H1 (cell line): ENCODE results near the gene COL4A1.

Source experiments
- EP300 ChIP-seq, 2 experiments: IDR thresholded peaks; 1 replicate in 1 of 2; 2 replicates in 1 of 2; pipeline ENCODE4 v1.6.1; 2011 to 2012; ENCODE audit warnings: low read depth in 2 of 2, low read length in 2 of 2, mild to moderate bottlenecking in 2 of 2, borderline replicate concordance in 1 of 2, inconsistent platforms in 1 of 2, moderate library complexity in 1 of 2
- EZH2 ChIP-seq: fragments of 200-600 bp; sonication (generic); IDR thresholded peaks from 2 replicates; pipeline ENCODE4 v1.7.1; 2012; ENCODE audit warnings: low read depth, mild to moderate bottlenecking, moderate library complexity, low read length, inconsistent platforms; ENCODE audit not compliant: severe bottlenecking
- NRF1 ChIP-seq: IDR thresholded peaks from 2 replicates; pipeline ENCODE4 v1.6.1; 2011; ENCODE audit warnings: mild to moderate bottlenecking, low read depth, low read length, improper control_type of control experiment
- POLR2AphosphoS5 ChIP-seq: IDR thresholded peaks from 2 replicates; pipeline ENCODE4 v1.6.1; 2011; ENCODE audit warnings: low read depth, low read length
- TCF12 ChIP-seq: IDR thresholded peaks from 2 replicates; pipeline ENCODE4 v1.6.1; 2011; ENCODE audit warnings: low read depth, mild to moderate bottlenecking, low read length
- TF ChIP-seq, protein P1 (sequence below), 3 experiments: IDR thresholded peaks; 1 replicate in 2 of 3; 2 replicates in 1 of 3; pipeline versions ENCODE4 v1.5.1 to v1.6.1; 2011; ENCODE audit warnings: low read length in 3 of 3, mild to moderate bottlenecking in 3 of 3, inconsistent platforms in 2 of 3, low read depth in 1 of 3, moderate library complexity in 1 of 3; ENCODE audit not compliant: insufficient read depth in 1 of 3; ENCODE audit errors: control extremely low read depth in 1 of 3

DNA sequence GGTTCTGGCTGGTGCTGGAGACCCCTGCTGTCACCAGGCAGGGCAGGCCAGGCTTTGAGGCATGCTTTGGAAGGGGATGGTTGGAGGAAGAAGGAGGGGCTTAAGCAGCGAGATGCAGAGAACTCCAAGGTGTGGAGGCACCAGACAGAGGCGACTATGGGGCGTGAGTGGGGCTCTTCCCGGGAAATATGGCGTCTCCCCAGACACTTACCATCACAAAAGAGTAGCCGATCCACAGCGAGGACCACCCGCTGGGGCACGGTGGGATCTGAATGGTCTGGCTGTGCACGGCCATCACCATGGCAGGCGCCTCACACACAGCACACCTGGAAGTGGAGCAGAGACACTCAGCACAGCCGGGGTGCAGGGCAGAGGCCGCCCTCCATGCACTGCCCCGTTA, 151.9 kb downstream of the COL4A1 start:
- no peak for TF ChIP-seq TCF12
- no peak for TF ChIP-seq EP300 (IDR thresholded peaks at IDR 0.05; ENCODE audit: borderline replicate concordance in 1 of 2, low read depth in 2 of 2, low read length in 2 of 2)
- TF ChIP-seq, protein P1, sequence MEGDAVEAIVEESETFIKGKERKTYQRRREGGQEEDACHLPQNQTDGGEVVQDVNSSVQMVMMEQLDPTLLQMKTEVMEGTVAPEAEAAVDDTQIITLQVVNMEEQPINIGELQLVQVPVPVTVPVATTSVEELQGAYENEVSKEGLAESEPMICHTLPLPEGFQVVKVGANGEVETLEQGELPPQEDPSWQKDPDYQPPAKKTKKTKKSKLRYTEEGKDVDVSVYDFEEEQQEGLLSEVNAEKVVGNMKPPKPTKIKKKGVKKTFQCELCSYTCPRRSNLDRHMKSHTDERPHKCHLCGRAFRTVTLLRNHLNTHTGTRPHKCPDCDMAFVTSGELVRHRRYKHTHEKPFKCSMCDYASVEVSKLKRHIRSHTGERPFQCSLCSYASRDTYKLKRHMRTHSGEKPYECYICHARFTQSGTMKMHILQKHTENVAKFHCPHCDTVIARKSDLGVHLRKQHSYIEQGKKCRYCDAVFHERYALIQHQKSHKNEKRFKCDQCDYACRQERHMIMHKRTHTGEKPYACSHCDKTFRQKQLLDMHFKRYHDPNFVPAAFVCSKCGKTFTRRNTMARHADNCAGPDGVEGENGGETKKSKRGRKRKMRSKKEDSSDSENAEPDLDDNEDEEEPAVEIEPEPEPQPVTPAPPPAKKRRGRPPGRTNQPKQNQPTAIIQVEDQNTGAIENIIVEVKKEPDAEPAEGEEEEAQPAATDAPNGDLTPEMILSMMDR (IDR thresholded peaks at IDR 0.05; ENCODE audit: control extremely low read depth in 1 of 3, insufficient read depth in 1 of 3, low read depth in 1 of 3, low read length in 3 of 3): no peak
- TF ChIP-seq EZH2: no peak
- no peak for TF ChIP-seq NRF1
- TF ChIP-seq POLR2AphosphoS5: no peak
